WTC11 (cell line): ENCODE results near the gene SND1.

Source experiments
- CBFB ChIP-seq: sonication (generic); formaldehyde crosslinking; IDR thresholded peaks from 2 replicates; pipeline ENCODE4 v1.8.1; 2022; ENCODE audit warnings: mild to moderate bottlenecking, low read depth, missing genetic modification reagents
- CREM ChIP-seq: sonication (generic); formaldehyde crosslinking; IDR thresholded peaks from 2 replicates; pipeline ENCODE4 v1.8.1; 2022; ENCODE audit warnings: mild to moderate bottlenecking, missing genetic modification reagents, moderate library complexity
- CTCF ChIP-seq: fragments of 200-600 bp; IDR thresholded peaks from 2 replicates; pipeline ENCODE4 v1.8.0; 2022; ENCODE audit warnings: antibody characterized with exemption
- FOXJ3 ChIP-seq: sonication (generic); formaldehyde crosslinking; IDR thresholded peaks from 2 replicates; pipeline ENCODE4 v1.9.0; 2021; ENCODE audit warnings: missing genetic modification reagents, mild to moderate bottlenecking, borderline replicate concordance
- FOXP1 ChIP-seq: sonication (generic); formaldehyde crosslinking; IDR thresholded peaks from 2 replicates; pipeline ENCODE4 v1.8.0; 2022; ENCODE audit warnings: missing genetic modification reagents, mild to moderate bottlenecking, moderate library complexity, borderline replicate concordance
- JUN ChIP-seq: sonication (generic); formaldehyde crosslinking; IDR thresholded peaks from 2 replicates; pipeline ENCODE4 v1.8.0; 2023; ENCODE audit warnings: mild to moderate bottlenecking, missing genetic modification reagents
- NR2C2 ChIP-seq: sonication (generic); formaldehyde crosslinking; IDR thresholded peaks from 2 replicates; pipeline ENCODE4 v1.8.0; 2022; ENCODE audit warnings: mild to moderate bottlenecking, missing genetic modification reagents
- RORB ChIP-seq: fragments of 250-450 bp; sonication (Bioruptor Pico); IDR thresholded peaks from 2 replicates; pipeline ENCODE4 v1.9.0; 2021; ENCODE audit warnings: mild to moderate bottlenecking
- TEAD4 ChIP-seq: sonication (generic); formaldehyde crosslinking; IDR thresholded peaks from 2 replicates; pipeline ENCODE4 v1.8.0; 2022; ENCODE audit warnings: mild to moderate bottlenecking, missing genetic modification reagents
- TF ChIP-seq, protein P1 (sequence below): sonication (generic); formaldehyde crosslinking; IDR thresholded peaks from 2 replicates; pipeline ENCODE4 v1.8.1; 2023; ENCODE audit warnings: mild to moderate bottlenecking, missing genetic modification reagents, moderate library complexity
- TF ChIP-seq, protein P2 (sequence below): sonication (generic); formaldehyde crosslinking; IDR thresholded peaks from 2 replicates; pipeline ENCODE4 v1.8.0; 2023; ENCODE audit warnings: mild to moderate bottlenecking, missing genetic modification reagents
- TF ChIP-seq, protein P3 (sequence below): sonication (generic); formaldehyde crosslinking; IDR thresholded peaks from 2 replicates; pipeline ENCODE4 v1.8.0; 2023; ENCODE audit warnings: missing genetic modification reagents
- TF ChIP-seq, protein P4 (sequence below): sonication (generic); formaldehyde crosslinking; IDR thresholded peaks from 2 replicates; pipeline ENCODE4 v1.8.1; 2022; ENCODE audit warnings: low read depth, mild to moderate bottlenecking, moderate library complexity, missing genetic modification reagents, borderline replicate concordance
- TF ChIP-seq, protein P5 (sequence below): sonication (generic); formaldehyde crosslinking; IDR thresholded peaks from 2 replicates; pipeline ENCODE4 v1.8.0; 2022; ENCODE audit warnings: mild to moderate bottlenecking, missing genetic modification reagents

DNA sequence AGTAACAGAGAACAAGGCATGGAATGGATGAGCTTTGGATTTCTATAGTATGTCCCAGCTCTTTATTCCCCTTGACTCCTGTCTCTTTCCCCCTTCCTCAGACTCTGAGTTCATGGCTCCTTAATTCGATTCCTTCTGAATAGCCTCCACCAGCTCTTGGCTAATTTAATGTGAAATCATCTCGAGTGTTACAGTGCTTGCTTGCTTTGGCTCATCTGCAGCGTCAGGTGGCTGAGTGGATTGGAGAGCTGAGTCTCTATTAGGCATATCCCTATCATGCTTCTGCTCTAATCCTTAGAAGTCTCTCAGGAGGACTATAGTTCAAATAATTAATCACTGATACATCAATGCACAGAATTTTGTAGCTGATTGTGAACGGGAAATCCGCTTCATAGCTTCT lies 244.7 kb downstream of the SND1 start:
- TF ChIP-seq CREM (no peak), CBFB (CRISPR knock-in tag) (no peak), TEAD4 (CRISPR knock-in tag) (no peak), FOXP1 (no peak), RORB (CRISPR knock-in tag) (no peak), CTCF (no peak), JUN (no peak), NR2C2 (CRISPR knock-in tag) (no peak), FOXJ3 (CRISPR knock-in tag) (no peak)
- TF ChIP-seq, protein P1, sequence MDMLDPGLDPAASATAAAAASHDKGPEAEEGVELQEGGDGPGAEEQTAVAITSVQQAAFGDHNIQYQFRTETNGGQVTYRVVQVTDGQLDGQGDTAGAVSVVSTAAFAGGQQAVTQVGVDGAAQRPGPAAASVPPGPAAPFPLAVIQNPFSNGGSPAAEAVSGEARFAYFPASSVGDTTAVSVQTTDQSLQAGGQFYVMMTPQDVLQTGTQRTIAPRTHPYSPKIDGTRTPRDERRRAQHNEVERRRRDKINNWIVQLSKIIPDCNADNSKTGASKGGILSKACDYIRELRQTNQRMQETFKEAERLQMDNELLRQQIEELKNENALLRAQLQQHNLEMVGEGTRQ (CRISPR knock-in tag) = no peak
- TF ChIP-seq, protein P2, sequence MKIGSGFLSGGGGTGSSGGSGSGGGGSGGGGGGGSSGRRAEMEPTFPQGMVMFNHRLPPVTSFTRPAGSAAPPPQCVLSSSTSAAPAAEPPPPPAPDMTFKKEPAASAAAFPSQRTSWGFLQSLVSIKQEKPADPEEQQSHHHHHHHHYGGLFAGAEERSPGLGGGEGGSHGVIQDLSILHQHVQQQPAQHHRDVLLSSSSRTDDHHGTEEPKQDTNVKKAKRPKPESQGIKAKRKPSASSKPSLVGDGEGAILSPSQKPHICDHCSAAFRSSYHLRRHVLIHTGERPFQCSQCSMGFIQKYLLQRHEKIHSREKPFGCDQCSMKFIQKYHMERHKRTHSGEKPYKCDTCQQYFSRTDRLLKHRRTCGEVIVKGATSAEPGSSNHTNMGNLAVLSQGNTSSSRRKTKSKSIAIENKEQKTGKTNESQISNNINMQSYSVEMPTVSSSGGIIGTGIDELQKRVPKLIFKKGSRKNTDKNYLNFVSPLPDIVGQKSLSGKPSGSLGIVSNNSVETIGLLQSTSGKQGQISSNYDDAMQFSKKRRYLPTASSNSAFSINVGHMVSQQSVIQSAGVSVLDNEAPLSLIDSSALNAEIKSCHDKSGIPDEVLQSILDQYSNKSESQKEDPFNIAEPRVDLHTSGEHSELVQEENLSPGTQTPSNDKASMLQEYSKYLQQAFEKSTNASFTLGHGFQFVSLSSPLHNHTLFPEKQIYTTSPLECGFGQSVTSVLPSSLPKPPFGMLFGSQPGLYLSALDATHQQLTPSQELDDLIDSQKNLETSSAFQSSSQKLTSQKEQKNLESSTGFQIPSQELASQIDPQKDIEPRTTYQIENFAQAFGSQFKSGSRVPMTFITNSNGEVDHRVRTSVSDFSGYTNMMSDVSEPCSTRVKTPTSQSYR (CRISPR knock-in tag) = no peak
- TF ChIP-seq, protein P3, sequence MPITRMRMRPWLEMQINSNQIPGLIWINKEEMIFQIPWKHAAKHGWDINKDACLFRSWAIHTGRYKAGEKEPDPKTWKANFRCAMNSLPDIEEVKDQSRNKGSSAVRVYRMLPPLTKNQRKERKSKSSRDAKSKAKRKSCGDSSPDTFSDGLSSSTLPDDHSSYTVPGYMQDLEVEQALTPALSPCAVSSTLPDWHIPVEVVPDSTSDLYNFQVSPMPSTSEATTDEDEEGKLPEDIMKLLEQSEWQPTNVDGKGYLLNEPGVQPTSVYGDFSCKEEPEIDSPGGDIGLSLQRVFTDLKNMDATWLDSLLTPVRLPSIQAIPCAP (CRISPR knock-in tag) = no peak
- TF ChIP-seq, protein P4, sequence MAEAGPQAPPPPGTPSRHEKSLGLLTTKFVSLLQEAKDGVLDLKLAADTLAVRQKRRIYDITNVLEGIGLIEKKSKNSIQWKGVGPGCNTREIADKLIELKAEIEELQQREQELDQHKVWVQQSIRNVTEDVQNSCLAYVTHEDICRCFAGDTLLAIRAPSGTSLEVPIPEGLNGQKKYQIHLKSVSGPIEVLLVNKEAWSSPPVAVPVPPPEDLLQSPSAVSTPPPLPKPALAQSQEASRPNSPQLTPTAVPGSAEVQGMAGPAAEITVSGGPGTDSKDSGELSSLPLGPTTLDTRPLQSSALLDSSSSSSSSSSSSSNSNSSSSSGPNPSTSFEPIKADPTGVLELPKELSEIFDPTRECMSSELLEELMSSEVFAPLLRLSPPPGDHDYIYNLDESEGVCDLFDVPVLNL = no peak
- TF ChIP-seq, protein P5, sequence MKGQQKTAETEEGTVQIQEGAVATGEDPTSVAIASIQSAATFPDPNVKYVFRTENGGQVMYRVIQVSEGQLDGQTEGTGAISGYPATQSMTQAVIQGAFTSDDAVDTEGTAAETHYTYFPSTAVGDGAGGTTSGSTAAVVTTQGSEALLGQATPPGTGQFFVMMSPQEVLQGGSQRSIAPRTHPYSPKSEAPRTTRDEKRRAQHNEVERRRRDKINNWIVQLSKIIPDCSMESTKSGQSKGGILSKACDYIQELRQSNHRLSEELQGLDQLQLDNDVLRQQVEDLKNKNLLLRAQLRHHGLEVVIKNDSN (CRISPR knock-in tag) = no peak
